Measurements from ENCODE around the gene TRIM66.

The TRIM66 gene

GRCh38 chr11:8654503-8654902 lies 28.0 kb downstream of the TRIM66 start:
- no peak for DNase-seq (ENCODE audit: low read depth)

DNA sequence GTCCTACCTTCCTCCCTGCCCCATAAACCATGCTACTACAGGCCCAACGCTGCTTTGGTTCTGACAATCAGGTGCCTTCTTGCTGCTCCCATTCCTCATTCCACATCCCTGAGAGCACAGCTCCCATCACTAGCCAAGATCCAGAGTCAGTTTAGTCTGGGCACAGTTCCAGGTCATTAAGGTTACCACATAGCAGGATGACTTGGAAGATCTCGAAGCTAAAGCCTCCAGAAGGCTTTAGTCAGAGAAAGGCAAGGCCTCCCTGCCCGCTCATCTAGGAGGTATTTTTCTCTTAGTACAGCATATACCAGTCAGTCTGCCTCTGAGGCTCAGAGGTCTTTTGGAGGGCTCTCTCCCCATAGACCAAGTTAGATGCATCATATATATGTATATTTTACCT lies 30.3 kb downstream of the TRIM66 start:
- peak; percentile 84 for DNase-seq (ENCODE audit: low read depth)

- peak; percentile 22 for DNase-seq (ENCODE audit: low read depth)
Measured at GRCh38 chr11:8650401-8650990, 32.0 kb downstream of the TRIM66 start.

- DNase-seq (ENCODE audit: low read depth), result no peak
Measured at GRCh38 chr11:8649361-8649760, 33.1 kb downstream of the TRIM66 start.

- no peak for DNase-seq (ENCODE audit: low read depth)
Measured at GRCh38 chr11:8646873-8647272, 35.6 kb downstream of the TRIM66 start.

DNA sequence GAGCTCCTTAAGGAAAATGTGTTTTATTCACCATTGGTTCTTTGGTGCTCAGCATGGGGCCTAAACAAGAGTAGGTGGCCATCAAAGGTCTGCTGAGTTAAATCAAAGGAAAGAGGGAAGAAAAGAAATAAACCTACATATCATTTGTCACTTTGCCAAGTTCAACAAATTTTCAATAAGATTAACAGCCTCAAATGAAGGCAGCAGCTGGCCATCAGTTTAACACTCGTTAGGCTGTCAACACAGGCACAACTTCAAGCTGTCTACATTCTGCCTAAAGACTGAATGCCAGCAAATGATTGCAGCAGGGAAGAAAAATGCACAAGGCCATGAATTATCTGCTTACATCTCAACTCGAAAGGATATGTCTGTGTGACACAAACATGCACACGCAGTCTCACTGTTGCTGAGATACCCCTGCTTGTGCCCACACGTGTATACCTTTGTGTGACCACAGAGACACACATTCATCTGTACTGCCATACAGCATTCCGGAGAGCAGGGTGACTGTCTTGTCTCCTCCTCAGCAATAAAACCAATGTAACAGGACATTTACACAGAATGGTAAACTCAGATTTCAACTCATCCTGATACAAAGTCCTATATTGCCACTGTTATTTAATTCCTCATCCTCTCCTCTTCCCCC lies 40.1 kb downstream of the TRIM66 start:
- DNase-seq (ENCODE audit: low read depth), result no peak

GRCh38 chr11:8641332-8641731 lies 41.1 kb downstream of the TRIM66 start:
- DNase-seq (ENCODE audit: low read depth), result no peak

- DNase-seq (ENCODE audit: low read depth), result no peak
Measured at GRCh38 chr11:8640267-8640906, 42.1 kb downstream of the TRIM66 start.

GRCh38 chr11:8639655-8640054 lies 42.8 kb downstream of the TRIM66 start:
- no peak for DNase-seq (ENCODE audit: low read depth)

GRCh38 chr11:8638300-8638699 lies 44.2 kb downstream of the TRIM66 start:
- no peak for DNase-seq (ENCODE audit: low read depth)

- DNase-seq (ENCODE audit: low read depth), result no peak
Measured at GRCh38 chr11:8636127-8636526, 46.3 kb downstream of the TRIM66 start.

DNA sequence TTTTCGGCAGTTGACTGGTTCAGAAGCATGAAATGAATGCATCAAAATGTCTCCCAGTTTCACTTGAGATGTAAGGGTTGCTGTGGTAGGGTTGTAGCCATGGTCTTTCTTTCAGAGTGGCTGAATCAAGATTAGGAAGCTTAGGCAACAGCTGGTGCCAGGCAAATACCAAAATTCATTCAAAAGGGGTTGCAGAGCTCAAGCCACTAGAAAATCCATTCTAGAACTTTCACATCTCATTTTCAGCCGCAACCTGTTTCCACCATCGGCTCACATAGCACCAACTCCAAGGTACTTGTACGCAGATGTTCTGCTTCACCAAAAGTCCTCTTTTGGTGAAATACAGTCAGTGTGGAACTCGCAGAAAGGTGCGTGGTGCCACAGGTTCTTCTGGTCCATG lies 48.0 kb downstream of the TRIM66 start:
- DNase-seq (ENCODE audit: low read depth), result no peak

GRCh38 chr11:8631395-8632118 lies 50.9 kb downstream of the TRIM66 start:
- DNase-seq (ENCODE audit: low read depth), result peak; percentile 76

GRCh38 chr11:8624698-8625097 lies 57.8 kb downstream of the TRIM66 start:
- DNase-seq (ENCODE audit: low read depth), result no peak

GRCh38 chr11:8621147-8621546 lies 61.3 kb downstream of the TRIM66 start:
- DNase-seq (ENCODE audit: low read depth), result no peak

DNA sequence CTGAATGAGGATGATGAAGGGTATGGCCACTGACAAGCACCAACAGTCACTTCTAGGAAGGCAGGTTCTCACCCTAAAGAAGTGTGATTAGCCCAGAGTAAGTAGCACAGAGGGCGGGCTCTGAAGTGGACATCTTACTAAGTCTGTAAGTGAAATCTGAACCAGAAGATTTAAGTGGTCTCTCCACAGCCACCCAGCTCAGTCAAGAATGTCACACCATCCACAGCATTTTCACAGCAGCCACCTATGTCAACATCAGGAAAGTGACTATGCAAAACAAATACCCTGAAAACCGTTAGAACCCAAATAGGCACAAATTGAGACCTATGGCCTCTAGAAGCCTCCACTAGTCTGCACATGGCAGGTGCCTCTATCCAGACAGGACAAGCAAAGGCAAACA lies 65.4 kb downstream of the TRIM66 start:
- no peak for DNase-seq (ENCODE audit: low read depth)

GRCh38 chr11:8615291-8616032 lies 67.0 kb downstream of the TRIM66 start:
- DNase-seq (ENCODE audit: low read depth), result no peak

DNA sequence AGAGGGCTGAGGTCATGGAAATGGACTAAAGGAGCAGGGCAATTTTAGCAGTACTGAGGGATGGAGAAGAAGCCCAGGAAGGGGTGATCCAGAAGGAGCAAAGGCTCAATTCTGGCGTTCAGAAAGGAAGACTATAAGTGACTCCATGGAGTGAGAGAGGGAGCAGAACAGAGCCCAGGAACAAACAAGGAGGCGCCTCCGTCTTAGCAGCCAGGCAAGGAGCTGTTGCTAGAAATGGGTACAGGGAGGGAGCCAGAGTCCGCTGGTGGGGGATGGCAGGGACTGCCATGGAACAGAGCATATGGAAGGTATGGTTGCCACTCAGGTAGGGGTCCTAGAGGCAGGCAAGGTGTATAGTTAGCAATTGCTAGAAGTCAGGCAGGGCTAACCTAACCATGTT lies 68.0 kb downstream of the TRIM66 start:
- no peak for DNase-seq (ENCODE audit: low read depth)

DNA sequence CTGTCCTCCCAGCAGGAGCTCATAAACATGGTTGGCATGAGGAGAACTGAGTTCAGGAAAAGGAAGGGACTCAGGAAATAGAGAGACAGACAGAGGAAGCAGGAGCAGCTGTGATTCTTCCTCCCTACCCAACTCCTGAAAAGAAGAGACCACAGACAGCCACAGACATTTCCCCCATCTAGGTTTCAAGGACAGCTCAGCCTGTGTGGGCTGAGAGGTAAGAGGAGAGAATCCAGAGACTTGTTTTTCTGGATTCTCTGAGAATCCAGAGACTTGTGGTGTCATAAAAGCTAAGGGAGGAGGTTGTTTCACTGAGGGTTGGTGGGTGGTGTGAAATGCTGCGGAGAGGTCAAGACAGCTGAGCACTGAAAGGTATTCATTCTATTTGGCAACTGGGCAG lies 69.4 kb downstream of the TRIM66 start:
- DNase-seq (ENCODE audit: low read depth), result no peak

DNA sequence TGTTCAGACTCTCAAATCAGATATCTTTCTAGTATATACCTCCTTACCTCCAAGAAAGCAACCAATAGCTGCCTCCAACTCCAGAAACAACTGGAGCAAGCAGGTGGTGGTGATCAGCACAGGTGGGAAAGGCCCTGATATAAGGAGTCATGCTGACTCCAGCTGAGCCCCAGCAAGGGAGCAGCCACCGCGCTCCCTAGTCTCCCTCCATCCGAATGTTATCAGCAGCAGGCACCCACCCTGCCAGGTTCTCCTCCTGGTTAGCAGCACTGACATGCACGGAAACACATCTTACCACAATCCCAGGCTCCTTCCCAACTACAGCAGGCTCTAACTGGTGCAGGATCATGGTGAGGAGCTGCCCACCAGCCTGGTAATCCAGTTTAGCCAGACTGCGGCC lies 69.9 kb downstream of the TRIM66 start:
- no peak for DNase-seq (ENCODE audit: low read depth)

DNA sequence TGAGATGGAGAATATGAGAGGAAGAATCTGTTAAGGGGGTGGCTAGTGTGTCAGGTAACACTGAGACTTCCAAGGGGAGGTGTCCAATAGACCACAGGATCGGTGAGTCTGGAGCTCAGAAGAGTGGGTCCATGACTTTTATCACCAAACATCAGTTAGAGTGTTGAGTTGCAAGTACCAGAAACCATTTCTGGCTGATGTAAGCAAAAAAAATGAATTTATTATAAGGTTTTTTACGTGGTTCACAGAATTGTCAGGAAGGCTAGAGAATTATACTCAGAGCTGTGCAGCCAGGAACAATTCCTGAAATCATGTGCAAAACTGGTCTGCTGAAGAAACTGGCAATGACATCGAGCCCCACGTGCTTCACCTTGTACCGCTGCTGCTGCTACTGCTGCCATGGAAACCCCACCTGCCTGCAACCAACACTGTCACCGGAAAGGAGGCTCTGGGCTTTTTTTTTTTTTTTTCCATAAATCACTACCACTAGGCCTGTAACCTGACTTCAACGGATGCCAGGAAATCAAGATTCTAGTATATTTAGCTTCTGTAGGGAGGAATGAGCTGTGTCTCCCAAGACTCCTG lies 71.8 kb downstream of the TRIM66 start:
- no peak for DNase-seq (ENCODE audit: low read depth)

DNA sequence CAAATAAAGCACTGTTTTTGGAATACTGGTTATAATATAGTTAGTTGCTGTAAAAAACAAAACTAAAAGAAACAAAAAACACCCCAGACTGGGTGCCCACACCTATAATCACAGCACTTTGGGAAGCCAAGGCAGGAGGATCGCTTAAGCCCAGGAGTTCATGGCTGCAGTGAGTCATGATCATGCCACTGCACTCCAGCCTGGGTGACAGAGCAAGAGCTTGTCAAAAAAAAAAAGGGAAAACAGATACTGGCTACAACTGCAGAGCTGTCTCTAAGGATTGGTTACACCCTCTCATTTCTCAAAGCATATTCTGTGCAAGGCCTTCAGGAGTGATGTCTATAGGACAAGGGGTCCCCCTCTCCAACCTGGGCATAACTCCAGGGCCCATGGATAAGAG lies 73.8 kb downstream of the TRIM66 start:
- DNase-seq (ENCODE audit: low read depth), result peak; percentile 31
